OCI-LY1 (cell line): ENCODE measurements around the gene OR1Q1.

ENCODE experiments used
- EZH2 ChIP-seq: fragments of 200-600 bp; sonication (generic), shearing (Covaris generic); IDR thresholded peaks from 2 replicates; pipeline ENCODE4 v1.8.0; 2017; ENCODE audit warnings: borderline replicate concordance, mixed run types, mild to moderate bottlenecking, antibody characterized with exemption, low read length, moderate library complexity, mixed read lengths
- TF ChIP-seq, protein P1 (sequence below): fragments of 200-600 bp; sonication (generic), shearing (Covaris generic); IDR thresholded peaks from 2 replicates; pipeline ENCODE4 v1.5.1; 2017; ENCODE audit warnings: mild to moderate bottlenecking, antibody characterized with exemption, low read length, moderate library complexity, mixed read lengths

GRCh38 chr9:122606587-122606986 lies 8.0 kb upstream of the OR1Q1 start:
- TF ChIP-seq, protein P1, sequence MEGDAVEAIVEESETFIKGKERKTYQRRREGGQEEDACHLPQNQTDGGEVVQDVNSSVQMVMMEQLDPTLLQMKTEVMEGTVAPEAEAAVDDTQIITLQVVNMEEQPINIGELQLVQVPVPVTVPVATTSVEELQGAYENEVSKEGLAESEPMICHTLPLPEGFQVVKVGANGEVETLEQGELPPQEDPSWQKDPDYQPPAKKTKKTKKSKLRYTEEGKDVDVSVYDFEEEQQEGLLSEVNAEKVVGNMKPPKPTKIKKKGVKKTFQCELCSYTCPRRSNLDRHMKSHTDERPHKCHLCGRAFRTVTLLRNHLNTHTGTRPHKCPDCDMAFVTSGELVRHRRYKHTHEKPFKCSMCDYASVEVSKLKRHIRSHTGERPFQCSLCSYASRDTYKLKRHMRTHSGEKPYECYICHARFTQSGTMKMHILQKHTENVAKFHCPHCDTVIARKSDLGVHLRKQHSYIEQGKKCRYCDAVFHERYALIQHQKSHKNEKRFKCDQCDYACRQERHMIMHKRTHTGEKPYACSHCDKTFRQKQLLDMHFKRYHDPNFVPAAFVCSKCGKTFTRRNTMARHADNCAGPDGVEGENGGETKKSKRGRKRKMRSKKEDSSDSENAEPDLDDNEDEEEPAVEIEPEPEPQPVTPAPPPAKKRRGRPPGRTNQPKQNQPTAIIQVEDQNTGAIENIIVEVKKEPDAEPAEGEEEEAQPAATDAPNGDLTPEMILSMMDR, result no peak
- TF ChIP-seq EZH2, result no peak
